ENCODE data around the gene FCF1. TPM values are rescaled to one million over a fixed set of nuclear protein-coding genes. Genes with fewer than 3 reads are reported as not detected.

Gene FCF1
- total and polyA plus RNA-seq, 2 experiments from 2014 or later, result 30.3 to 58.7 TPM

DNA sequence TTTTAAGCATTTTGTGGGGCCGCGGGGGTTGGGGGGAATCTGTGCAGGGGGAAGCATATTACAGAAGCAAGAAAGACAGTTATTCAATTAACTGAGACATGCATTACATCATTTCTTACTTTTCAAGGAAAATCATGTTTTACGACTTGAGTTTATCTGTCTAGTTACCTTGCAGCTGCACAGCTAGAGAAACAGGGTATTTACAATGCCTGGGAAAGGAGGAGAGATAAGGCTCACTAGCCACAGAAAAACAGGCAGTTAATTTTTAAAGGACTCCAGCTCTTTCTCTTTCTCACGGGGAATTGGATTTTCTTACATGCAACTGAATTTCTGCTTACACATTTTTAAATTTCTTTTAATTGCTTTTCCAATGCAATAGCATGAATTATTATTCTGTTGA, 22.2 kb downstream of the FCF1 start:
- no peak for DNase-seq (ENCODE audit: low spot score)
- H3K9me2 ChIP-seq (ENCODE audit: insufficient read depth), result no peaks in the 10 kb centered on the region
- H3K4me2 ChIP-seq, result no peak overlapping the region
- no peak for TF ChIP-seq ZNF331 (CRISPR knock-in tag; IDR thresholded peaks at IDR 0.05; ENCODE audit: low read depth)
- no peak for TF ChIP-seq EZH2phosphoT487 (IDR thresholded peaks at IDR 0.05; ENCODE audit: unreplicated experiment)
- no peak for TF ChIP-seq ZNF114 (CRISPR knock-in tag; IDR thresholded peaks at IDR 0.05)
- TF ChIP-seq, protein P1, sequence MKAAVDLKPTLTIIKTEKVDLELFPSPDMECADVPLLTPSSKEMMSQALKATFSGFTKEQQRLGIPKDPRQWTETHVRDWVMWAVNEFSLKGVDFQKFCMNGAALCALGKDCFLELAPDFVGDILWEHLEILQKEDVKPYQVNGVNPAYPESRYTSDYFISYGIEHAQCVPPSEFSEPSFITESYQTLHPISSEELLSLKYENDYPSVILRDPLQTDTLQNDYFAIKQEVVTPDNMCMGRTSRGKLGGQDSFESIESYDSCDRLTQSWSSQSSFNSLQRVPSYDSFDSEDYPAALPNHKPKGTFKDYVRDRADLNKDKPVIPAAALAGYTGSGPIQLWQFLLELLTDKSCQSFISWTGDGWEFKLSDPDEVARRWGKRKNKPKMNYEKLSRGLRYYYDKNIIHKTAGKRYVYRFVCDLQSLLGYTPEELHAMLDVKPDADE (IDR thresholded peaks at IDR 0.05), result no peak
- TF ChIP-seq, protein P2, sequence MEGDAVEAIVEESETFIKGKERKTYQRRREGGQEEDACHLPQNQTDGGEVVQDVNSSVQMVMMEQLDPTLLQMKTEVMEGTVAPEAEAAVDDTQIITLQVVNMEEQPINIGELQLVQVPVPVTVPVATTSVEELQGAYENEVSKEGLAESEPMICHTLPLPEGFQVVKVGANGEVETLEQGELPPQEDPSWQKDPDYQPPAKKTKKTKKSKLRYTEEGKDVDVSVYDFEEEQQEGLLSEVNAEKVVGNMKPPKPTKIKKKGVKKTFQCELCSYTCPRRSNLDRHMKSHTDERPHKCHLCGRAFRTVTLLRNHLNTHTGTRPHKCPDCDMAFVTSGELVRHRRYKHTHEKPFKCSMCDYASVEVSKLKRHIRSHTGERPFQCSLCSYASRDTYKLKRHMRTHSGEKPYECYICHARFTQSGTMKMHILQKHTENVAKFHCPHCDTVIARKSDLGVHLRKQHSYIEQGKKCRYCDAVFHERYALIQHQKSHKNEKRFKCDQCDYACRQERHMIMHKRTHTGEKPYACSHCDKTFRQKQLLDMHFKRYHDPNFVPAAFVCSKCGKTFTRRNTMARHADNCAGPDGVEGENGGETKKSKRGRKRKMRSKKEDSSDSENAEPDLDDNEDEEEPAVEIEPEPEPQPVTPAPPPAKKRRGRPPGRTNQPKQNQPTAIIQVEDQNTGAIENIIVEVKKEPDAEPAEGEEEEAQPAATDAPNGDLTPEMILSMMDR (conservative IDR thresholded peaks at IDR 0.05; ENCODE audit: low read depth in 2 of 2), result no peak
- no peak for TF ChIP-seq POLR2AphosphoS5 (IDR thresholded peaks at IDR 0.05; ENCODE audit: low read depth)
- no peak for TF ChIP-seq JUNB (IDR thresholded peaks at IDR 0.05; ENCODE audit: unreplicated experiment)
- no peak for TF ChIP-seq ZNF462 (CRISPR knock-in tag; IDR thresholded peaks at IDR 0.05)
- TF ChIP-seq CREB1 (CRISPR knock-in tag; IDR thresholded peaks at IDR 0.05; ENCODE audit: low read depth), result no peak
- TF ChIP-seq EZH2 (IDR thresholded peaks at IDR 0.05; ENCODE audit: low read depth, unreplicated experiment), result no peak
- TF ChIP-seq REST (IDR thresholded peaks at IDR 0.05; ENCODE audit: unreplicated experiment), result no peak
- no peak for TF ChIP-seq NANOG (IDR thresholded peaks at IDR 0.05; ENCODE audit: borderline replicate concordance)
- Mint-ChIP-seq H3K27ac (no peak overlapping the region), H3K27me3 (ENCODE audit: insufficient read depth, low read depth, poor library complexity) (peaks cover 2% of the 10 kb centered on the region), H3K36me3 (ENCODE audit: low read depth) (peaks cover 38% of the 10 kb centered on the region), H3K4me1 (no peaks in the 10 kb centered on the region), H3K9me3 (no peaks in the 10 kb centered on the region), H3K4me3 (no peak overlapping the region)
- 0 out of 2 replicates have a peak, but pooled peaks cover 1% of the 10 kb centered on the region for H4K20me1 ChIP-seq (replicated peaks; ENCODE audit: insufficient read depth)
- H3K27ac ChIP-seq (ENCODE audit: low read depth), result no peak overlapping the region
- no peak overlapping the region for H3K4me3 ChIP-seq
- H2AFZ ChIP-seq, result no peak overlapping the region
- H3K27me3 ChIP-seq (ENCODE audit: insufficient read depth), result no peaks in the 10 kb centered on the region
- no peaks in the 10 kb centered on the region for H3K79me2 ChIP-seq (replicated peaks; ENCODE audit: insufficient read depth)
- ATAC-seq, result no peak
- no peaks in the 10 kb centered on the region for H3F3A ChIP-seq (replicated peaks; ENCODE audit: low read depth)
- no peaks in the 10 kb centered on the region for H3K4me1 ChIP-seq (ENCODE audit: insufficient read depth)
- H3K36me3 ChIP-seq (ENCODE audit: insufficient read depth), result peaks cover 13% of the 10 kb centered on the region; the same call in 1 of the 2 replicates
